Epithelial cell of proximal tubule (primary cell): Measurements from ENCODE around the gene TTC28. TPM values are rescaled to one million over a fixed set of nuclear protein-coding genes. Genes with fewer than 3 reads are reported as not detected.
"Not testable (repeated sequence)": the region's sequence is repeated elsewhere in the genome, so short reads cannot be mapped to it uniquely, and the experiment has no call there.

Experiments
- DNase-seq: peaks from one replicate; pipeline ENCODE4 v3.0.0-alpha.2; 2011; ENCODE audit warnings: low read depth
- H3K4me3 ChIP-seq: 2 replicates; pipeline ENCODE4 v1.5.1; 2011; ENCODE audit warnings: low read depth, mild to moderate bottlenecking, low read length
- total RNA-seq: library from RNA; depleted of rRNA; stranded (reverse); fragments of >200 nt; gene quantifications from 2 replicates; pipeline ENCODE4 v1.2.3, GENCODE V29; 2015
- TF ChIP-seq, protein P1 (sequence below): conservative IDR thresholded peaks from 2 replicates; pipeline ENCODE4 v1.5.1; 2012; ENCODE audit warnings: low read depth, mild to moderate bottlenecking, low read length

The TTC28 gene
- total RNA-seq, 1 donor from 2014 or later, result 3.7 TPM

DNA sequence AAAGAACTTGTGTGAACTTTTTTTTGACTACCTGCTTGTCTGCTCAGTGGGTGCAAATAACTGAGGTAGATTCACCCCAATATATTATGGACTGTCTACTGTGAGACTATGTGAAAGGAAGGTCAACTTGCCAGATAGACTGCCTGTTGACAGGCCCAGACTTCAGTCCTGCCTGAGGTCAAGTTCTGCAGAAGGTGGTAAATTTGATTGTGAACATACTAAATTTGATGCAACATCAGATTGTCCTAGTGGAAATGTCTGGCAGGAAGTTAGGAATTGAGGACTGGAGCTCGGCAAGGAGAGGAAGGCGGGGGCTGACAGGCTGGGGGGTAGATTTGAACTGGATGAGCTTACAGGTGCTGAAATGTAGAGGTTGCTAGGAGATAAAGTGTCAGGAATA is 140.7 kb downstream of the TTC28 start:
- no peak overlapping the region for H3K4me3 ChIP-seq
- DNase-seq, result no peak
- TF ChIP-seq, protein P1, sequence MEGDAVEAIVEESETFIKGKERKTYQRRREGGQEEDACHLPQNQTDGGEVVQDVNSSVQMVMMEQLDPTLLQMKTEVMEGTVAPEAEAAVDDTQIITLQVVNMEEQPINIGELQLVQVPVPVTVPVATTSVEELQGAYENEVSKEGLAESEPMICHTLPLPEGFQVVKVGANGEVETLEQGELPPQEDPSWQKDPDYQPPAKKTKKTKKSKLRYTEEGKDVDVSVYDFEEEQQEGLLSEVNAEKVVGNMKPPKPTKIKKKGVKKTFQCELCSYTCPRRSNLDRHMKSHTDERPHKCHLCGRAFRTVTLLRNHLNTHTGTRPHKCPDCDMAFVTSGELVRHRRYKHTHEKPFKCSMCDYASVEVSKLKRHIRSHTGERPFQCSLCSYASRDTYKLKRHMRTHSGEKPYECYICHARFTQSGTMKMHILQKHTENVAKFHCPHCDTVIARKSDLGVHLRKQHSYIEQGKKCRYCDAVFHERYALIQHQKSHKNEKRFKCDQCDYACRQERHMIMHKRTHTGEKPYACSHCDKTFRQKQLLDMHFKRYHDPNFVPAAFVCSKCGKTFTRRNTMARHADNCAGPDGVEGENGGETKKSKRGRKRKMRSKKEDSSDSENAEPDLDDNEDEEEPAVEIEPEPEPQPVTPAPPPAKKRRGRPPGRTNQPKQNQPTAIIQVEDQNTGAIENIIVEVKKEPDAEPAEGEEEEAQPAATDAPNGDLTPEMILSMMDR, result no peak

DNA sequence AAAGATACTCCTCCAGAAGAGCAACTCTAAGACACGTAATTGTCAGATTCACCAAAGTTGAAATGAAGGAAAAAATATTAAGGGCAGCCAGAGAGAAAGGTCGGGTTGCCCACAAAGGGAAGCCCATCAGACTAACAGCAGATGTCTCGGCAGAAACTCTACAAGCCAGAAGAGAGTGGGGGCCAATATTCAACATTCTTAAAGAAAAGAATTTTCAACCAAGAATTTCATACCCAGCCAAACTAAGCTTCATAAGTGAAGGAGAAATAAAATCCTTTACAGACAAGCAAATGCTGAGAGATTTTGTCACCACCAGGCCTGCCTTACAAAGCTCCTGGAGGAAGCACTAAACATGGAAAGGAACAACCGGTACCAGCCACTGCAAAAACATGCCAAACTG is 149.1 kb downstream of the TTC28 start:
- not testable (repeated sequence) for H3K4me3 ChIP-seq, DNase-seq

DNA sequence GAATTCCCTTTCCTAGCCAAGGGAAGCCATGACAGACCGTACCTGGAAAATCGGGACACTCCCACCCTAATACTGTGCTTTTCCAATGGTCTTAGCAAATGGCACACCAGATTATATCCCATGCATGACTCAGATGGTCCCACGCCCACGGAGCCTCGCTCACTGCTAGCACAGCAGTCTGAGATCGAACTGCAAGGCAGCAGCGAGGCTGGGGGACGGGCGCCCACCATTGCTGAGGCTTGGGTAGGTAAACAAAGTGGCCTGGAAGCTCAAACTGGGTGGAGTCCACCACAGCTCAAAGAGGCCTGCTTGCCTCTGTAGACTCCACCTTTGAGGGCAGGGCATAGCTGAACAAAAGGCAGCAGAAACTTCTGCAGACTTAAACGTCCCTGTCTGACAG is 150.5 kb downstream of the TTC28 start:
- DNase-seq, H3K4me3 ChIP-seq: not testable (repeated sequence)

DNA sequence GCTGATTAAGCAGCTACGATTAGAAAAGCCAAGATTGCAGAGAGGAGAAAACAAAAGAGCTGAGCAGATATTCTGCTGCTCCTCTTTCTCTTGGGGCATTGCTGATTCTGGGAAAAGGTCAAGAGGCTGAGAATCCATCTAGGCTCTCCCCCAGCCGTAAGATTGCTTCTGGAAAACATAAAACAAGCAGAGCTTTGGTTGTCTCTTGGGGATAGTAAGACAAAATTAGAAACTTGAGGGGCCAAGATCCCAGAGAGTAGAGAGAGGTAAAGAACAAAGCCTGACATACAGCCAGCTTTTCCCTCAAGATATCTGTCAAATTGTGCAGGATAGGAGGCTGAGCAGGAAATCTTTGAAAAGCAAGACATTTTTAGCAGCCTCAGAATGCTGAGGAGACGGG is 158.2 kb downstream of the TTC28 start:
- H3K4me3 ChIP-seq, result no peak overlapping the region
- TF ChIP-seq, protein P1, result no peak
- DNase-seq, result no peak

DNA sequence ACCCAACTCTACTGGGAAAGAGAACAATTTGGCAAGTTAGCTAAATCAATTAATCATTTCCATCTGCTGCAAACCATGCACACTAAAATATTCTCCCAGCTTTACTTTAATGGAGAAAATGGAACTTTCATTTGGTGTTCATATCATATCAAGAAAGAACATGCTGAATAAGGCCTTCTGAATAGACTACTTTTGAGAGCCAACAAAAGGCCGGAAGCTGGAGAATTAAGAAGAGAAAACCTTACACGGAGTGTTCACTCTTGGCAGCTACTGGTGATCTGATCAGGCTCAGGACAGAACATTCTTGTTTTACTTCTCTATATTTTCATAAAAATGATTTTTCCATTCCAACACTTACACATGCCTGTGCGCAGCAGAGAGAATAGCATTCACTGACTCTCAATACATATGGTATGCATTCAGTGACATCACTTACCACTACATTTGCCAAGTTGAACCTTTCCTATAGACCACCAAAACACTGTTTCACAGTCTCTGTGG is 165.3 kb downstream of the TTC28 start:
- H3K4me3 ChIP-seq, result no peak overlapping the region
- DNase-seq, result no peak
- TF ChIP-seq, protein P1, result no peak

DNA sequence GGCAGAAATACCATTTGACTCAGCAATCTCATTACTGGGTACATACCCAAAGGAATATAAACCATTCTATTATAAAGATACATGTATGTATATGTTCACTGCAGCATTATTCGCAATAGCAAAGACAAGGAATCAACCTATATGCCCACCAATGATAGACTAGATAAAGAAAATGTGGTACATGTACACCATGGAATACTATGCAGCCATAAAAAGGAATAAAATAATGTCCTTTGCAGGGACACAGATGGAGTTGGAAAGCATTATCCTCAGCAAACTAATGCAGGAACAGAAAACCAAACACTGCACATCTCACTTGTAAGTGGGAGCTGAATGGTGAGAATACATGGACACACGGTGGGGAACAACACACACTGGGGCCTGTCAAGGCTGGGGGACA is 167.3 kb downstream of the TTC28 start:
- H3K4me3 ChIP-seq, DNase-seq: not testable (repeated sequence)

DNA sequence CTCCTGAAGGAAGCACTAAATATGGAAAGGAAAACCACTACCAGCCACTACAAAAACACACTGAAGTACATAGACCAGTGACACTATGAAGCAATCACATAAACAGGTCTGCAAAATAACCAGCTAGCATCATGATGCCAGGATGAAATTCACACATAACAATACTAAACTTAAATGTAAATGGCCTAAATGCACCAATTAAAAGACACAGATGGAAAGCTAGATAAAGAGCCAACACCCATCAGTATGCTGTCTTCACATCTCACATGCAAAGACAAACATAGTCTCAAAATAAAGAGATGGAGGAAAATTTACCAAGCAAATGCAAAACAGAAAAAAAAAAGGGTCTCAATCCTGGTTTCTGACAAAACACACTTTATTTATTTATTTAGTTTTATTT is 171.7 kb downstream of the TTC28 start:
- H3K4me3 ChIP-seq, result no peak overlapping the region
- DNase-seq, result no peak
- TF ChIP-seq, protein P1, result no peak

DNA sequence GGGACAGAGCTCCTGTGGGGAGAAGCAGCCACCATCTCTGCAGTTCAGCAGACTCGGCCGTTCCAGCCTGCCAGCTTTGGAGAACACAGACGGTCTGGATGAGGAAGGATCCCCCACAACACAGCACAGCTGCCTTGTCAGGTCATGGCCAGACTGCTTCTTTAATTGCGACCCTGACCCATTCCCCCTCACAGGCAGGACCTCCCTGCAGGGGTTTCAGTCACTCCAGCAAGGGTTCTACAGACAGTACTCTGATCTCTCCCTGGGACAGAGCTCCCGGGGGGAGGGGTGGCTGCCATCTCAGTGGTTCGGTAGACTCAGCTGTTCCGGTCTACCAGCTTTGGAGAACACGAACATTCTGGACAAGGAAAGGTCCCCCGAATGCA is 173.5 kb downstream of the TTC28 start:
- TF ChIP-seq, protein P1, result no peak
- H3K4me3 ChIP-seq, result peak overlapping the region; percentile 48
- peak; percentile 20 for DNase-seq
